AG09319 (cell line): Measurements from ENCODE around the gene NOTUM.
"Not testable (repeated sequence)": the region's sequence is repeated elsewhere in the genome, so short reads cannot be mapped to it uniquely, and the experiment has no call there.

Experiments used
- DNase-seq: peaks from one replicate; pipeline ENCODE4 v3.0.0-alpha.2; 2010; ENCODE audit warnings: low read depth; ENCODE audit errors: extremely low read depth
- CTCF ChIP-seq: IDR thresholded peaks from 2 replicates; pipeline ENCODE4 v1.5.1; 2011; ENCODE audit warnings: low read depth, mild to moderate bottlenecking, inconsistent platforms, low read length, moderate library complexity

Gene NOTUM

GRCh38 chr17:81990836-81991683 is 30.1 kb upstream of the NOTUM start:
- no peak for DNase-seq
- TF ChIP-seq CTCF, result no peak

GRCh38 chr17:81987161-81987770 is 26.3 kb upstream of the NOTUM start:
- no peak for DNase-seq
- TF ChIP-seq CTCF, result no peak

- no peak for TF ChIP-seq CTCF
- no peak for DNase-seq
These were observed 25.6 kb upstream of the NOTUM start for GRCh38 chr17:81986606-81987005.

GRCh38 chr17:81984773-81985410 is 23.9 kb upstream of the NOTUM start:
- TF ChIP-seq CTCF, result no peak
- DNase-seq, result no peak

GRCh38 chr17:81983639-81984373 is 22.8 kb upstream of the NOTUM start:
- DNase-seq, result no peak

DNA sequence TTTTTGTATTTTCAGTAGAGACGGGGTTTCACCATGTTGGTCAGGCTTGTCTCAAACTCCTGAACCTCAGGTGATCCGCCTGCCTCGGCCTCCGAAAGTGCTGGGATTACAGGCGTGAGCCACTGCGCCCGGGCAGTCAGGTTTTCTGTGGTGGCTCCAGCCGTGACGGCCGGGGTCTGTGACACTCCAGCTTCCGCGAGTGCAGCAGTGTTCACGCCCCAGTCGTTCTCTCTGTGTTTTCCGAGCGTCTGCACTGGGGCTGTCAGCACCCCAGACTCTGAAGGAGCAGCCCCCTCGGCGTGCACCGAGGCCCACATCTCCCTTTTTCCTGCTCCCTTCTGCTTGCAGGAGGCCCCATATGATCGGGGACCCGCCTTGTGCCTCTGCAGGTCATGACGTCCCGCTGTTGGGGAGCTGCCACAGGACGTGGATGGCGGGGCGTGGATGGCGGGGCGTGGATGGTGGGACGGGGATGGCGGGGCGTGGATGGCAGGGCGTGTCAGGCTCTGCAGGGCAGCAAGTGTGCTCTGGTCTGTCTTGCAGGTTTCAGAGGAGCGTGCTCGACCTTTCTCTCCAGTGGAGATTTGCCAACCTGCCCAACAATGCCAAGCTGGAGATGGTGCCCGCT is 22.1 kb upstream of the NOTUM start:
- DNase-seq, result no peak
- TF ChIP-seq CTCF, result no peak

More at GRCh38 chr17:81983639-81984373, 22.8 kb upstream of the NOTUM start:
- no peak for TF ChIP-seq CTCF

GRCh38 chr17:81981511-81981910 is 20.5 kb upstream of the NOTUM start:
- DNase-seq, result not testable (repeated sequence)
